HepG2 (cell line): Measurements from ENCODE around the gene ABCA3. TPM values are rescaled to one million over a fixed set of nuclear protein-coding genes. Genes with fewer than 3 reads are reported as not detected.

Source experiments
- CBX5 ChIP-seq: sonication (generic); formaldehyde crosslinking; IDR thresholded peaks from 2 replicates; pipeline ENCODE4 v1.4.0; 2020; ENCODE audit warnings: missing genetic modification reagents, borderline replicate concordance
- HMG20A ChIP-seq: IDR thresholded peaks from 2 replicates; pipeline ENCODE4 v1.6.1; 2016; ENCODE audit warnings: borderline replicate concordance
- HOXA3 ChIP-seq: sonication (generic); formaldehyde crosslinking; IDR thresholded peaks from 2 replicates; pipeline ENCODE4 v1.5.0; 2020; ENCODE audit warnings: missing genetic modification reagents
- MEIS2 ChIP-seq: sonication (generic); formaldehyde crosslinking; IDR thresholded peaks from 2 replicates; pipeline ENCODE4 v1.9.0; 2021; ENCODE audit warnings: mild to moderate bottlenecking, missing genetic modification reagents
- NCOA5 ChIP-seq: sonication (generic); formaldehyde crosslinking; IDR thresholded peaks from 2 replicates; pipeline ENCODE4 v1.4.0; 2020; ENCODE audit warnings: missing genetic modification reagents
- RELA ChIP-seq: sonication (generic); formaldehyde crosslinking; IDR thresholded peaks from 2 replicates; pipeline ENCODE4 v1.4.0; 2020; ENCODE audit warnings: missing genetic modification reagents
- SOX13 ChIP-seq, 3 experiments: fragments of 450-650 bp in 1 of 3; sonication (generic) in 1 of 3; formaldehyde crosslinking in 1 of 3; IDR thresholded peaks in 2 of 3; conservative IDR thresholded peaks in 1 of 3; 2 replicates each; pipeline versions ENCODE4 v1.5.0 to v1.6.1; 2016 to 2020; ENCODE audit warnings: antibody characterized with exemption in 1 of 3, mild to moderate bottlenecking in 1 of 3, missing compliant biosample characterization in 1 of 3, missing genetic modification reagents in 1 of 3, moderate library complexity in 1 of 3
- SUZ12 ChIP-seq: fragments of 150-350 bp; IDR thresholded peaks from 2 replicates; pipeline ENCODE4 v1.6.1; 2014; ENCODE audit warnings: low read depth, low read length
- TCF7 ChIP-seq: sonication (generic); IDR thresholded peaks from 2 replicates; pipeline ENCODE4 v1.6.1; 2016; ENCODE audit warnings: antibody characterized with exemption, low read depth
- ZNF407 ChIP-seq: sonication (generic); formaldehyde crosslinking; IDR thresholded peaks from one replicate; pipeline ENCODE4 v1.5.1; 2020; ENCODE audit warnings: mild to moderate bottlenecking, missing genetic modification reagents; ENCODE audit errors: not compliant biosample characterization
- ZNF562 ChIP-seq: sonication (generic); formaldehyde crosslinking; IDR thresholded peaks from 2 replicates; pipeline ENCODE4 v1.8.0; 2022; ENCODE audit warnings: missing genetic modification reagents, borderline replicate concordance
- ZNF672 ChIP-seq: sonication (generic); formaldehyde crosslinking; IDR thresholded peaks from 2 replicates; pipeline ENCODE4 v1.8.1; 2022; ENCODE audit warnings: missing genetic modification reagents
- ZNF7 ChIP-seq: IDR thresholded peaks from 2 replicates; pipeline ENCODE4 v1.6.1; 2016; ENCODE audit warnings: missing biosample characterization, missing genetic modification reagents
- polyA plus RNA-seq, 8 experiments: library from polyadenylated mRNA; depleted of rRNA in 3 of 8; stranded (reverse) in 7 of 8; unstranded in 1 of 8; fragments of >200 nt; fragmentation: Illumina TruSeq in 4 of 8; extraction: Trizol in 4 of 8; gene quantifications; 2 replicates each; pipeline versions ENCODE4 v1.2.1 to v1.2.3, GENCODE V29; 2011 to 2016; ENCODE audit warnings: low read depth in 4 of 8, missing spikeins in 1 of 8, mixed read lengths in 1 of 8; ENCODE audit not compliant: insufficient read depth in 1 of 8
- total RNA-seq, 5 experiments: library from RNA; depleted of rRNA; stranded (reverse); fragments of >200 nt; fragmentation: Illumina TruSeq; extraction: Trizol; gene quantifications; 2 replicates each; pipeline ENCODE4 v1.2.3, GENCODE V29; 2016; ENCODE audit warnings: low read depth in 1 of 5
- TF ChIP-seq, protein P1 (sequence below): sonication (generic); formaldehyde crosslinking; IDR thresholded peaks from 2 replicates; pipeline ENCODE4 v1.4.0; 2020; ENCODE audit warnings: missing genetic modification reagents, borderline replicate concordance

ABCA3 gene
- total and polyA plus RNA-seq, 2 of the 13 experiments (the other 11 are each of a cell fraction or from before 2014, with no cell fraction given): 0.60 to 1.5 TPM

- TF ChIP-seq, protein P1, sequence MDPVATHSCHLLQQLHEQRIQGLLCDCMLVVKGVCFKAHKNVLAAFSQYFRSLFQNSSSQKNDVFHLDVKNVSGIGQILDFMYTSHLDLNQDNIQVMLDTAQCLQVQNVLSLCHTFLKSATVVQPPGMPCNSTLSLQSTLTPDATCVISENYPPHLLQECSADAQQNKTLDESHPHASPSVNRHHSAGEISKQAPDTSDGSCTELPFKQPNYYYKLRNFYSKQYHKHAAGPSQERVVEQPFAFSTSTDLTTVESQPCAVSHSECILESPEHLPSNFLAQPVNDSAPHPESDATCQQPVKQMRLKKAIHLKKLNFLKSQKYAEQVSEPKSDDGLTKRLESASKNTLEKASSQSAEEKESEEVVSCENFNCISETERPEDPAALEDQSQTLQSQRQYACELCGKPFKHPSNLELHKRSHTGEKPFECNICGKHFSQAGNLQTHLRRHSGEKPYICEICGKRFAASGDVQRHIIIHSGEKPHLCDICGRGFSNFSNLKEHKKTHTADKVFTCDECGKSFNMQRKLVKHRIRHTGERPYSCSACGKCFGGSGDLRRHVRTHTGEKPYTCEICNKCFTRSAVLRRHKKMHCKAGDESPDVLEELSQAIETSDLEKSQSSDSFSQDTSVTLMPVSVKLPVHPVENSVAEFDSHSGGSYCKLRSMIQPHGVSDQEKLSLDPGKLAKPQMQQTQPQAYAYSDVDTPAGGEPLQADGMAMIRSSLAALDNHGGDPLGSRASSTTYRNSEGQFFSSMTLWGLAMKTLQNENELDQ: peak; percentile 91; the same call in 1 of the 2 replicates
- peak; percentile 95 for TF ChIP-seq ZNF672 (CRISPR knock-in tag)
- TF ChIP-seq RELA: peak; percentile 81; the same call in 1 of the 2 replicates
- TF ChIP-seq HMG20A (CRISPR knock-in tag): no peak; the same call in 1 of the 2 replicates
- peak; percentile 96 for TF ChIP-seq HOXA3 (CRISPR knock-in tag)
- peak; percentile 6; the same call in 1 of the 2 replicates for TF ChIP-seq ZNF7
- peak; percentile 99 for TF ChIP-seq ZNF407 (CRISPR knock-in tag)
- TF ChIP-seq SOX13 (IDR thresholded peaks at IDR 0.05): no peak
- peak in 1 of 2 experiments; percentile 57; a peak in 1 of 4 replicates for TF ChIP-seq SOX13 (CRISPR knock-in tag; conservative IDR thresholded peaks at IDR 0.05 in 1 of 2, IDR thresholded peaks at IDR 0.05 in 1 of 2)
- TF ChIP-seq NCOA5 (CRISPR knock-in tag): no peak
- peak; percentile 91 for TF ChIP-seq MEIS2
- peak; percentile 97; the same call in 1 of the 2 replicates for TF ChIP-seq CBX5 (CRISPR knock-in tag)
- no peak for TF ChIP-seq TCF7
- TF ChIP-seq SUZ12: no peak
- TF ChIP-seq ZNF562: peak; percentile 87; the same call in 1 of the 2 replicates
These were observed at the start of gene ABCA3 (continued) for GRCh38 chr16:2340564-2341455.
